Measurements from ENCODE around the gene AIG1. TPM values are rescaled to one million over a fixed set of nuclear protein-coding genes. Genes with fewer than 3 reads are reported as not detected.

AIG1 gene
- polyA plus RNA-seq, 1 of the 3 experiments (the other 2 are of a cell fraction): 36.8 TPM

GRCh38 chr6:143169440-143169839 is 108.8 kb downstream of the AIG1 start:
- no peak for DNase-seq
- POLR2A ChIA-PET: no interaction called here

More at GRCh38 chr6:143169440-143169839, 108.8 kb downstream of the AIG1 start:
- Histone ChIP-seq H3K4me1 (ENCODE audit: control insufficient read depth in 1 of 2, insufficient read depth in 2 of 2, low read depth in 1 of 2, low read length in 1 of 2) (no peaks in the 10 kb centered on the region), H3K36me3 (replicated peaks in 1 of 2; ENCODE audit: control insufficient read depth in 1 of 2, insufficient read depth in 2 of 2, low read length in 1 of 2) (peaks cover 13 to 14% of the 10 kb centered on the region in 2 experiments), H3K9me3 (no peaks in the 10 kb centered on the region), H3K79me2 (ENCODE audit: insufficient read depth) (no peaks in the 10 kb centered on the region), H4K20me1 (ENCODE audit: insufficient read depth) (no peaks in the 10 kb centered on the region), H3F3A (replicated peaks; ENCODE audit: insufficient read depth) (no peaks in the 10 kb centered on the region), H3K27me3 (ENCODE audit: insufficient read depth) (no peaks in the 10 kb centered on the region), H3K9me2 (no peaks in the 10 kb centered on the region), H3K27ac (ENCODE audit: low read depth in 2 of 2, low read length in 1 of 2) (no peak overlapping the region), H3K4me2 (no peak overlapping the region), H3K4me3 (ENCODE audit: low read depth in 2 of 2, low read length in 1 of 2) (no peak overlapping the region), H3K9ac (no peak overlapping the region), H2AFZ (ENCODE audit: low read depth) (no peak overlapping the region)
- no peak for TF ChIP-seq ZBTB33 (IDR thresholded peaks at IDR 0.05; ENCODE audit: borderline replicate concordance, low read depth)
- TF ChIP-seq REST (IDR thresholded peaks at IDR 0.05; ENCODE audit: low read depth, low read length): no peak
- TF ChIP-seq NFIC (IDR thresholded peaks at IDR 0.05; ENCODE audit: borderline replicate concordance): no peak
- no peak for TF ChIP-seq USF1 (IDR thresholded peaks at IDR 0.05; ENCODE audit: borderline replicate concordance, low read depth)
- no peak for TF ChIP-seq RCOR1 (IDR thresholded peaks at IDR 0.05; ENCODE audit: low read length)
- no peak for TF ChIP-seq RXRA (IDR thresholded peaks at IDR 0.05; ENCODE audit: borderline replicate concordance, low read depth)
- TF ChIP-seq ELF1 (IDR thresholded peaks at IDR 0.05): no peak
- TF ChIP-seq MXI1 (IDR thresholded peaks at IDR 0.05; ENCODE audit: low read depth, low read length): no peak
- no peak for TF ChIP-seq FOXJ3 (CRISPR knock-in tag; IDR thresholded peaks at IDR 0.05)
- TF ChIP-seq RFX5 (IDR thresholded peaks at IDR 0.05; ENCODE audit: low read length): no peak
- CTCF ChIA-PET: no interaction called here
